ENCODE measurements around the gene PRKCE.
A peak's percentile ranks its signal among the peaks of the same experiment; 100 is the strongest.

Gene PRKCE

GRCh38 chr2:45951025-45951727, 299.7 kb downstream of the PRKCE start:
- DNase-seq, result no peak

GRCh38 chr2:45952591-45952990, 301.1 kb downstream of the PRKCE start:
- DNase-seq, result no peak

DNA sequence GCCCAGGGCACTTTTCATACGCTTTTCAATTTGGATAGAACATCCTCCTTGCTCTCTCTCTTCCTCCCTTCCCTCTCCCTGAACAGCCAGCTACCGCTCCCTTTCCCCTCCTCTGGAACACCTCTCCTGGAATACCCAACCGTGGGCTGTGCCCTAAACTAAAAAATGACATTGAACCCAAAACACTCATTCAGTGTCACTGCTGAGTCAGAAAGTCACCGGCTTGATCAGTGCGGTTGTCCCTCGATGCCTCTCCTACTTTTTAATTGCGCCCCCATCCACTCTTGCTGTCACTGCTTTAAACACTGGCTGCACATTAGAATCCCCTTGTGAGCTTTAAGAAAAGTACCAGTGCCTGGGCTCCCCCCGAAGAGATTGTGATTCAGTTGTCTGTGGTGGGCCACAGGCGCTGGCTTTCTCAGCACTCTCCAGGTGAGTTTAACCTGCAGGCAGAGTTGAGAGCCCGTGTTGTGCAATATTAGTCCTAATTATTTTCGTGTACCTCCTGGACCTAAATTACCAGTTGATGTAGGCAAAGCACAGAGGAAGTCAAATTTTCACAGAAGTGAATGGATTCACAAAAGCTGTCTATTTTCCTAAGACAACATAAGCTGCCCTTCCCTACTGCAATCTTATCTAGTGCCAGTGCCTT, 302.0 kb downstream of the PRKCE start:
- no peak for DNase-seq

DNA sequence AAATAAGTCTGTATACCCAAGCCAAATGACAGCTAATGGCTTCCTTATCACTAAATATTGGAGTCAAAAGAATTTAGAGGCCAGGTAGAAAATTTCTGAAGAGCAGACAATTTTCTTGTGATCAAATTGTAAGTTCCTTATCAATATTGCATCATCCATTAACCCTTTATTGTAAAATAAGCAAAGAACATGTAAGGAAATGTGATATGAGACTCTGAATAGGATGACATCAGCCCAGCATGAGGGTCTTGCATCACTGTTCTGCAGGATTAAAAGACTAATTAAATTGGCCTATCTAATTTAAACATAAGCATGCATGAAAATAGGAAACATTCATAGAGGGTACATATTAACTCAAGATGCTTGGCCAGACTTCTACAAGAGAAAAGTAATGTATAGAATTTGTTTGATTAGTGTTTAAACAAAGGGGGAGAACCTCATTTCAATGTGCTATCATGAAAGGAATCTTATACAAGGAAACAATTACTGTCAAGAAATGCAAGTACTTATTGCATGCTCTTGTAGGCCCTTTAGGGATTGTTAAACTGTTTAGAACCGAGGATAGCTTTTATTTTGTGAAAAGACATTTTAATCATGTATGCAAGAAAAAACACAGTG, 302.9 kb downstream of the PRKCE start:
- no peak for DNase-seq

DNA sequence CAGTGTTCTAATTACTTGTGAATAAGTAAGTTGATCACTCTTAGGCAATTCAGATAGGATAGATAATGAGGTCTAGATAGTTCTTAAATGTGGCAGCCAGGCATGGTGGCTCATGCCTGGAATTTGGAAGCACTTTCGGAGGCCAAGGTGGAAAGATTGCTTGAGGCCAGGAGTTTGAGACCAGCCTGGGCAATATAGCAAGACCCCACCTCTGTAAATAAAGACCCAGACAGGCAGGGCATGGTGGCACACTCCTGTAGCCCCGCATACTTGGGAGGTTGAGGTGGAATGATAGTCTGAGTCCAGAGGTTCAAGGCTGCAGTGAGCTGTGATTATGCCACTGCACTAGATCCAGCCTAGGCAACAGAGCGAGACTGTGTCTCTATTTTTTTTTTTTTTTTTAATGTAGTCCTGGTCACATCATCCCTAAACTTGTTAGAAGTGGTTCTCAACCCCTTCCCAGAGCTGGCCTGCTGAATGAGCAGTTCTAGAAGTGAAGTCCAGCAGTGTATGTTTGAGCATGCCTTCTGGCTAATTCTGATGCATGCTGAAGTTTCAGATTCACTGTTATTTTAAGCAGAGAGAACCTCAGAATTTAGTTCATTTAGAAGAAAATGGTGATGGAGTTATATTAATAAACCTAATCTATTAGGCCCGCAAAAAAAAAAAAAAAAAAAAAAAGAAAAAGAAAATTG, 306.2 kb downstream of the PRKCE start:
- DNase-seq, result no peak

DNA sequence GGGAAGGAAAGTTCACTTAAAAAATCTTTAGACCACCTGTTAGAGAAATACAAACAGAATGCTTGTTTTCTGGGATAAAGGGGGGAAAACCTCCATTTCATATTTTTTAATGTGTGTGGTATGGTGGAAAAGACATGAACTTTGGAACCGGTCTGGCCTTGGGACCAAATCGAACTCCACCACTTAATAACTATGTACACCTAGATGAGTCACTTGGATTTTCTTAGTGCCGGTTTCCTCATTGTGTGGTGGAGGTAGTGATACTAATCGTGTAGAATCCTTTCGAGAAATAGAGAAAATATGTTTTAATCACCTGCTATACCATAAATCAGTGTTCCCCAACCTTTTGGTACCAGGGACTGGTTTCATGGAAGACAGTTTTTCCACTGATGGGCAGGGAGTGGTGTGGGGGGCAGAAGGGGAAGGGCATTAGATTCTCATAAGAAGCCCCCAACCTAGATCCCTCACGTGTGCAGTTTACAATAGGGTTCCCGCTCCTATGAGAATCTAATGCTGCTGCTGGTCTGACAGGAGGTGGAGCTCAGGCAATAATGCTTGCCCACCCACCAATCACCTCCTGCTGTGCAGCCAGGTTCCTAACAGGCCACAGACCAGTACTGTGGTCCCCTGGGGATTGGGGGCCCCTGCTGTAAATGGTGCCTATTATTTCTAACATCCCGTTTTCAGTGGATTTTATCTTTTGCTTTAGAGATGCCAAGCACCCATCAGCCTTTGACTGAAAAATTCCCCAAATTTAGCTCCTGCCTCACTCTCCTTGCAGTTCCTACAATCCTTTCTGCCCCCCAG, 308.8 kb downstream of the PRKCE start:
- DNase-seq, result no peak

DNA sequence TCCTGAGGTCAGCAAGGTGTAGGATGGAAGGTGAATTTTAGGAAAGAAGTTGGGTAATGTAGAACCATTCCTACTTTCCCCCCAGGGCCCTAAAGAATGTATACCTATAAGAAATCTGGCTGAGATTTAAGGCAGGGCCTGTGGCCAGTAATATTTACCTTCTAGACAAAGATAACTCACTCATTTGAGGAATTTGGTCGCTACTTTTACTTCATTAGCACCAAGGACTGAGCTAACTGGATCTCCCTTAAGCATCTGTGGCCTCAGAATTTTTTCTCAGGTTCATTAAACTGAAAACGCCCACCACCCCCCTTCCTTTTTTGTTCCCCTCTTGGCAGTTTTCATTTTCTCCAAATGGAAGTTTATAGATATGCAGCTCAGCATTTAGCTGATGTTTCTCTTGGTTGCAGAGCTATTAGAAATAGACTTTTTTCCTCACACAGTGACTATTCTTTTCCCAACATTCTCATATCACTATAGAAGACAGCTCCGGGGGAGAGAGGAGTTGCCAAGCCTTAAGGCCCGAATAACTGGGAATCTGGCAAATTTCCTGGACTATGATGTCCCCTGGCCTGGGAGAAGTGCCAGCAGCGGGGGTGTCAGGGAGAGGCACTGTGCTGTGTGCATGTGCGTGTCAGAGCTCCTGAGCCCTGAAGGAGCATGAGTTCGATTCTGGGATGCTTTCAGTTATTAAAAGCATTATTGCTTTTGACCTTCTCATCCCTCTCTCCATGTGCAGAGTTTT, 310.9 kb downstream of the PRKCE start:
- DNase-seq, result peak; percentile 62

DNA sequence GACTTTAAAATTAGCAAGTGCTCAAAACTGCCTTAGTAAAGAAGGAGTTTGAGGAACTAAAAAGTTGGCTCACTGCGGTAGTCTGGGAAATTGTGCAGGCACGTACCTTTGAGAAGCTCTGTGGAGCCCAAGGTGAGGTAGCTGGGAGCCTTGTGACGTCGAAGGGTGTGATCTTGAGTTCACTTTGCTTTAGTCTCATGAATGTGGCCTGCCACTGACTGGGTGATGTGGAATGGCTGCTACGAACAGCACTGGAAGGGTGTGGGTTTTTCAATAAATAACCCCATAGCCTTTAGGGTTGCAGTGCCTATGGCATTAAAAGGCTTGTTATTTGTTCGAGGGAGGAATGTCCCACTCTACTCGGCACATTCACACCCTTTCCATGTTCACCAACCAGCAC, 312.3 kb downstream of the PRKCE start:
- no peak for DNase-seq

DNA sequence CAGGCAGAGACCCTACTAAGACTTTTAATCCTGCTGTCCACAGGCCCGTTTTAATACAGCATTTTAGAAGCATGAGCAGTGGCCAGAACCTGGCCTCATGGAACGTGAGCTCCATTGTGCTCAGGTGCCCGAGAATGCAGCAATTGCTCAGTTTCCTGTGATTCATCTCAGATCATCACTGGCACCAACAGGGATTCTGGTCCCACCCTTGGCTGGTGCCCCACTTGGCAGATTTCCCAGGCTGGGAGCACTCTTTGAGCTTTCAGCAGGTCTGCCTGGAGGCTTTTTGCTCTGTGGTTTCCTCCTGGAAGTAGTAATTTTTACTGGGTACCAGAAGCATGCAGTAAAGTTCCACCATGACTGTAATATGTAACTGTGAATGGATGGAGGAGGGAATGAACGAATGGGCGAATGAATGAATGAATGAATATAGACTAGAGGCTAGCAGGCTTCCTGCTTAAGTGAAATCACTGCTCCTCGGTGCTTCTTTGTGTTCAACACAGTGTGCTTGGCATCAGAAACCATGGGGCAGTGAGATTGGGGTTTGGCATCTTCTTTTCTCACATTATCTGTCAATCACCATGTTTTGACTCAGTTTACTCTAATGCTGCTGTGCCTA, 312.9 kb downstream of the PRKCE start:
- peak; percentile 86 for DNase-seq

DNA sequence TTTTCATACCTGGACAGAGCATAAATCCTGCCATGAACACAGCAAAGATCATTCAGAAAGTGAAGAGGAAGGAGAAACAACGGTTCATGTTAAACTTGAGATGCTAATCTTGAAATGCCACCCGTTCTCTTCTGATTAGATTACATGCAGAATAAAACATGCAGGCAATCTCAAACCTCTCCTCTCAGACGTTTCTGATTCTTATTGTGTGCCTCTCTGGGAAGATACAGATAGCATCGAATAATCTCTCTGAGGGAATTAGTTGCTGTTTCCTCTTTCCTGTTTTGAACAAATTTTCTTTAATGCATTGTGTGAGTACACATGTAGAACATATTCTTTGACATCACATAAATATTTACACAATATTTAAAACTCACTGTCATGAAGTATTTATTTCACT, 313.4 kb downstream of the PRKCE start:
- DNase-seq, result no peak

DNA sequence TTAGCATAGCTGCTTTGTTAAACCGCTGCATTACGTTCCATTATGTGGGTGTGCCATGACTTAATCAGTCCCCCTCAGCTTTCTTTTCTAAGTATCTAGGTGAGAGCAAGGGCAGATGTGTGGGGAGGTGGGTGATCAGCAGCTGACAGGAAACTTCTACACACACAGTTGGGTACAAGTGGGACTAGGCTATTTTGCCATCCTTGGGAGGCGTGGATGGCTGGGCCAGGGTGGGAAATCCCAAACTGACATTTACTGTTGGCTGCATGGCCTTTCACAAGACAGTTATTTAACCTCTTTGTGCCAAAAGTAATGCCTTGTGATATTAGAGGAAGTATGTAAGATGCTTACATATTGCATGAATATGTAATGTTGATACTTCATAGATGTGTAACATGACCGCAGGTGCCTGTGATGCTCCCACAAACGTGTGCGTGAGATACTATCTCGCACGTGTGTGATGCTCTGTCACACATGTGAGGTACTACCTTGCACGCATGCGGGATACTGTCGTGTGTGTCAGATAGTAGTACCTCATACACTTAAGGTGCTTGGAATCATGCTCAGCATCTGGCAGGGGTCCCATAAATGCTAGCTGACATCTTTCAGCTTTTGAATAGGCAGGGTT, 314.5 kb downstream of the PRKCE start:
- no peak for DNase-seq

DNA sequence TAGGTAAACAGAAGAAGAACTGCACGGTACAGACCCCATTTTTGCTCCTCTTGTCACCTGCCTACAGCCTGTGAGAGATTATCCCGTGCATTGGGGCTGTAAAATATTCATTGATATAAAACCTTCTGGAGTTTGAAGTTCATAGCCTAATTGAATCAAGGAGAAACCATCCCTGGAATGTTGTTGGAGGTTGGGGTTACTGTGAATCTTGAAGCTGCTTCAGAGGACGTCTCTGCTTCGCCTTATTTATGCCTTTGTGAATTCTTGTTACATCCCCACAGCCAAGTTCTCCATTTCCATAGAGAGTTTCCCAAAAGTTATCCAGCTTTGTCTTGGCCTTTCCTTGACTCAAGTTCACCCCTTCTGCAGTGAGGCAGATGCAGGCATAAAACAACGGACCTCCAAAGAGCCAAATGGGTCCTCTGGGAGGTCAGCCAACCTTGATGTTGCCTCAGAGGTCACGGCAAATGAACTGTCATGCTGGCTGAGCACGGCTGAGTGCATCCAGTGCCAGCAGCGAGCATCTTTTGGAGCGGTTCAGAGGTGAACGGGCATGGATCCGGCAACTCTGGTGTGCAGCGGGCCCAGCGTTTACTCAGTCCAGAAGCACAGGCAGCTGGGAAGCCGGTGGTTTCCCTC, 317.6 kb downstream of the PRKCE start:
- no peak for DNase-seq

- peak; percentile 68 for DNase-seq
Observed at GRCh38 chr2:45973426-45973825, 322.0 kb downstream of the PRKCE start.

DNA sequence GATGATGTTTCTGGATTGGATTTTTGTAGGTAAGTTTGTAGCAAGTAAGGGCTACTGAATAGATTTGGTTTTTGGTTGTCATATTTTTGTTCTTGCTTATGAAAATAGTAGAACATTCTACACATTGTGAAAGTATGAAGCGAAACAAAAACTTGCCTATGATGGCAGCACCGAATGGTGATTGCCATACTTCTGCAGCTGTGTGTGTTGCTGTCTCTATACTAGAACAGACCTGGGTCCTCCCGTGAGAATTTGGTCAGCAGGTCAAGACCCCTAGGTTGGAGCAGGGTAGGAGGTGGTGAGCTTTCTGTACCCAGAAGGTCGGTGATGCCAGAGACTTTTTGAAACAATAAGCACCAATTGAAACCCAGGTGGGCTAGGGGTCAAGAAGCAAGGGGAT, 322.6 kb downstream of the PRKCE start:
- DNase-seq, result no peak

GRCh38 chr2:45974762-45975408, 323.4 kb downstream of the PRKCE start:
- no peak for DNase-seq

- no peak for DNase-seq
Observed at GRCh38 chr2:45975752-45976517, 324.5 kb downstream of the PRKCE start.

- no peak for DNase-seq
Observed at GRCh38 chr2:45978302-45978859, 326.9 kb downstream of the PRKCE start.

DNA sequence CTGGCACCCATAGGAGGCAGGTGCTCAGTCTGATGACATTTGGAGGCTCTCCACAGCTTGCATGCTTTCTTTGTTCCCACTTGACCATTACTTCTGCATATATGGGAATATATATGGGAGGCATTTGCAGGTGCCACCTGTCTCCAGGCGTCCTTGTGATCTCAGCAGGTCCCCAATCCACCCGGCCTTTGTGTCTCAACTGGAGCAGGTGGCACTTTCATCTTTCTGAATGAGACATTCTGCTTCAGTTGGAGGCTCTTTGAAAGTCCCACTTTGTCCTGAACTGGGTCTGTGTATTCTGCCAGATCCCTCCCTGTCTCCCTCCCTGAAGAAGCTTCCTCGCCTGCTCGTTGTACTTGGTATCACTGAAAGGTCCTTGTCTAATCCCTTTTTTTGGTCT, 327.6 kb downstream of the PRKCE start:
- no peak for DNase-seq

Data from NCI-H446 treated with DMSO at 0.1 percent for 48 hours (cell line).